Neural cell (in vitro differentiated cells): ENCODE results near the gene PCDHGB6. TPM values are rescaled to one million over a fixed set of nuclear protein-coding genes. Genes with fewer than 3 reads are reported as not detected.

Experiments used
- H2AFZ ChIP-seq: fragments of 200-600, 300-800 bp; sonication (generic), shearing (Covaris generic); 2 replicates; pipeline ENCODE4 v1.6.0; 2014; ENCODE audit warnings: low read depth, mild to moderate bottlenecking, antibody characterized with exemption, low read length, moderate library complexity
- H3F3A ChIP-seq: fragments of 200-600 bp; shearing (Covaris generic); 2 replicates; pipeline ENCODE4 v1.6.1; 2016; ENCODE audit warnings: mild to moderate bottlenecking, moderate library complexity, mixed read lengths, antibody characterized with exemption, low read length; ENCODE audit not compliant: insufficient read depth, poor library complexity, severe bottlenecking
- H3K27ac ChIP-seq: fragments of 200-600, 300-800 bp; sonication (generic), shearing (Covaris generic); 2 replicates; pipeline ENCODE4 v1.5.1; 2014; ENCODE audit warnings: mild to moderate bottlenecking, low read length, moderate library complexity
- H3K27me3 ChIP-seq: fragments of 300-800, 200-600 bp; sonication (generic), shearing (Covaris generic); 2 replicates; pipeline ENCODE4 v1.6.0; 2014; ENCODE audit warnings: mild to moderate bottlenecking, low read depth, low read length, moderate library complexity; ENCODE audit not compliant: insufficient read depth
- H3K36me3 ChIP-seq: fragments of 300-800, 200-600 bp; sonication (generic), shearing (Covaris generic); 2 replicates; pipeline ENCODE4 v1.5.1; 2014; ENCODE audit warnings: mild to moderate bottlenecking, antibody characterized with exemption, low read length, moderate library complexity; ENCODE audit not compliant: insufficient read depth
- H3K4me2 ChIP-seq: fragments of 300-800, 200-600 bp; sonication (generic), shearing (Covaris generic); 2 replicates; pipeline ENCODE4 v1.6.0; 2014; ENCODE audit warnings: mild to moderate bottlenecking, low read length
- H3K4me3 ChIP-seq: fragments of 300-800, 200-600 bp; sonication (generic), shearing (Covaris generic); 2 replicates; pipeline ENCODE4 v1.5.1; 2014; ENCODE audit warnings: mild to moderate bottlenecking, low read length, moderate library complexity
- H3K79me2 ChIP-seq: fragments of 200-600 bp; shearing (Covaris generic); replicated peaks from 2 replicates; pipeline ENCODE4 v1.6.0; 2014; ENCODE audit warnings: mild to moderate bottlenecking, low read length, moderate library complexity; ENCODE audit not compliant: insufficient read depth
- H3K9ac ChIP-seq: fragments of 300-800, 200-600 bp; sonication (generic), shearing (Covaris generic); 2 replicates; pipeline ENCODE4 v1.6.1; 2016; ENCODE audit warnings: mild to moderate bottlenecking, low read length, mixed read lengths
- H3K9me2 ChIP-seq: fragments of 200-600 bp; shearing (Covaris generic); 2 replicates; pipeline ENCODE4 v1.6.1; 2016; ENCODE audit warnings: mild to moderate bottlenecking, low read length, mixed read lengths; ENCODE audit not compliant: insufficient read depth
- H3K9me3 ChIP-seq: fragments of 200-600, 300-800 bp; sonication (generic), shearing (Covaris generic); 2 replicates; pipeline ENCODE4 v1.6.1; 2016; ENCODE audit warnings: mild to moderate bottlenecking, mixed run types, low read length, moderate library complexity, mixed read lengths
- H4K20me1 ChIP-seq: fragments of 200-600 bp; shearing (Covaris generic); 2 replicates; pipeline ENCODE4 v1.6.1; 2016; ENCODE audit warnings: mild to moderate bottlenecking, mixed run types; ENCODE audit not compliant: insufficient read depth
- EP300 ChIP-seq: fragments of 450-650 bp; conservative IDR thresholded peaks from 2 replicates; pipeline ENCODE4 v1.6.1; 2014; ENCODE audit warnings: antibody characterized with exemption, mild to moderate bottlenecking, moderate library complexity; ENCODE audit not compliant: poor library complexity, severe bottlenecking
- EZH2 ChIP-seq: fragments of 200-600, 300-800 bp; shearing (Covaris generic), sonication (generic); IDR thresholded peaks from 2 replicates; pipeline ENCODE4 v1.6.1; 2014; ENCODE audit warnings: antibody characterized with exemption, low read length, borderline replicate concordance, mild to moderate bottlenecking; ENCODE audit not compliant: insufficient read depth, poor library complexity, severe bottlenecking
- MXI1 ChIP-seq: fragments of 450-650 bp; conservative IDR thresholded peaks from 2 replicates; pipeline ENCODE4 v1.6.1; 2014; ENCODE audit warnings: antibody characterized with exemption, mild to moderate bottlenecking; ENCODE audit not compliant: poor library complexity, severe bottlenecking
- POLR2AphosphoS5 ChIP-seq: IDR thresholded peaks from 2 replicates; pipeline ENCODE4 v1.6.1; 2012
- RAD21 ChIP-seq: fragments of 450-650 bp; conservative IDR thresholded peaks from 2 replicates; pipeline ENCODE4 v1.6.1; 2014; ENCODE audit warnings: antibody characterized with exemption, mild to moderate bottlenecking, moderate library complexity
- REST ChIP-seq: IDR thresholded peaks from 2 replicates; pipeline ENCODE4 v1.6.1; 2012; ENCODE audit warnings: borderline replicate concordance
- SMC3 ChIP-seq: fragments of 450-650 bp; conservative IDR thresholded peaks from 2 replicates; pipeline ENCODE4 v1.6.1; 2014; ENCODE audit warnings: antibody characterized with exemption, mild to moderate bottlenecking, moderate library complexity; ENCODE audit not compliant: poor library complexity
- TAF1 ChIP-seq: IDR thresholded peaks from 2 replicates; pipeline ENCODE4 v1.6.1; 2012; ENCODE audit warnings: low read depth
- polyA plus RNA-seq: library from polyadenylated mRNA; depleted of rRNA; stranded (reverse); fragments of >200 nt; gene quantifications from 2 replicates; pipeline ENCODE4 v1.2.3, GENCODE V29; 2014
- TF ChIP-seq, protein P1 (sequence below): fragments of 450-650 bp; IDR thresholded peaks from 2 replicates; pipeline ENCODE4 v1.5.1; 2014; ENCODE audit warnings: antibody characterized with exemption, mild to moderate bottlenecking, moderate library complexity; ENCODE audit not compliant: poor library complexity, severe bottlenecking

The PCDHGB6 gene
- polyA plus RNA-seq, 1 donor from 2014 or later, result 29.2 TPM

DNA sequence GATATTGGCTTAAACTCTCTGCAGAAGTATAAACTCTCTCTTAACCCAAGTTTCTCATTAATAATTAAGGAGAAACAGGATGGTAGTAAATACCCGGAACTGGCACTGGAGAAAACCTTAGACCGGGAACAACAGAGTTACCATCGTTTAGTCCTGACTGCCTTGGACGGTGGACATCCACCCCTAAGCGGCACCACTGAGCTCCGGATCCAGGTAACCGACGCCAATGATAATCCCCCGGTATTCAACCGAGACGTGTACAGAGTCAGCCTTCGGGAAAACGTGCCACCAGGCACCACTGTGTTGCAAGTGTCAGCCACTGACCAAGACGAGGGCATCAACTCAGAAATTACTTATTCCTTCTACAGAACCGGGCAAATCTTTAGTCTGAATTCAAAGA lies 9.2 kb upstream of the PCDHGB6 start:
- peaks cover 7% of the 10 kb centered on the region for H3K36me3 ChIP-seq
- H4K20me1 ChIP-seq, result no peaks in the 10 kb centered on the region
- H3K4me3 ChIP-seq, result no peak overlapping the region
- H3K79me2 ChIP-seq, result no peaks in the 10 kb centered on the region
- no peaks in the 10 kb centered on the region for H3K27me3 ChIP-seq
- TF ChIP-seq EZH2 (no peak), EP300 (no peak), TAF1 (no peak), MXI1 (no peak), SMC3 (no peak), POLR2AphosphoS5 (no peak), REST (no peak)
- TF ChIP-seq, protein P1, sequence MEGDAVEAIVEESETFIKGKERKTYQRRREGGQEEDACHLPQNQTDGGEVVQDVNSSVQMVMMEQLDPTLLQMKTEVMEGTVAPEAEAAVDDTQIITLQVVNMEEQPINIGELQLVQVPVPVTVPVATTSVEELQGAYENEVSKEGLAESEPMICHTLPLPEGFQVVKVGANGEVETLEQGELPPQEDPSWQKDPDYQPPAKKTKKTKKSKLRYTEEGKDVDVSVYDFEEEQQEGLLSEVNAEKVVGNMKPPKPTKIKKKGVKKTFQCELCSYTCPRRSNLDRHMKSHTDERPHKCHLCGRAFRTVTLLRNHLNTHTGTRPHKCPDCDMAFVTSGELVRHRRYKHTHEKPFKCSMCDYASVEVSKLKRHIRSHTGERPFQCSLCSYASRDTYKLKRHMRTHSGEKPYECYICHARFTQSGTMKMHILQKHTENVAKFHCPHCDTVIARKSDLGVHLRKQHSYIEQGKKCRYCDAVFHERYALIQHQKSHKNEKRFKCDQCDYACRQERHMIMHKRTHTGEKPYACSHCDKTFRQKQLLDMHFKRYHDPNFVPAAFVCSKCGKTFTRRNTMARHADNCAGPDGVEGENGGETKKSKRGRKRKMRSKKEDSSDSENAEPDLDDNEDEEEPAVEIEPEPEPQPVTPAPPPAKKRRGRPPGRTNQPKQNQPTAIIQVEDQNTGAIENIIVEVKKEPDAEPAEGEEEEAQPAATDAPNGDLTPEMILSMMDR, result no peak
- H3K27ac ChIP-seq, result no peak overlapping the region
- H3F3A ChIP-seq, result no peaks in the 10 kb centered on the region
- no peak overlapping the region for H2AFZ ChIP-seq
- H3K9ac ChIP-seq, result no peak overlapping the region
- H3K9me3 ChIP-seq, result peaks cover 56% of the 10 kb centered on the region
- H3K9me2 ChIP-seq, result no peaks in the 10 kb centered on the region
- H3K4me2 ChIP-seq, result no peak overlapping the region

GRCh38 chr5:141399555-141400258 lies 8.1 kb upstream of the PCDHGB6 start:
- Histone ChIP-seq H2AFZ (no peak overlapping the region), H3K36me3 (peaks cover 7% of the 10 kb centered on the region), H3K4me2 (no peak overlapping the region), H3K4me3 (no peak overlapping the region), H3K27me3 (no peaks in the 10 kb centered on the region), H3K9ac (no peak overlapping the region), H4K20me1 (no peaks in the 10 kb centered on the region), H3K9me3 (peaks cover 48% of the 10 kb centered on the region), H3K9me2 (no peaks in the 10 kb centered on the region), H3K27ac (no peak overlapping the region), H3K79me2 (no peaks in the 10 kb centered on the region), H3F3A (no peaks in the 10 kb centered on the region)
- no peak for TF ChIP-seq MXI1
- no peak for TF ChIP-seq POLR2AphosphoS5
- TF ChIP-seq REST, result no peak
- TF ChIP-seq TAF1, result no peak
- TF ChIP-seq EP300, result no peak
- TF ChIP-seq RAD21, result no peak
- TF ChIP-seq SMC3, result no peak
